Mucosa of rectum (tissue), 2 donors: ENCODE data around the gene KLF12.

Experiments used
- H3K27ac ChIP-seq, 2 donors: one replicate each; pipeline ENCODE4 v1.7.0; 2013; ENCODE audit warnings: inconsistent platforms in 2 of 2, low read depth in 2 of 2, low read length in 2 of 2
- H3K27me3 ChIP-seq, 2 donors: one replicate each; pipeline ENCODE4 v1.7.0; 2013; ENCODE audit warnings: low read length in 2 of 2; ENCODE audit not compliant: control insufficient read depth in 2 of 2, insufficient read depth in 2 of 2
- H3K36me3 ChIP-seq, 2 donors: one replicate each; pipeline ENCODE4 v1.7.0; 2013; ENCODE audit warnings: low read length in 2 of 2; ENCODE audit not compliant: control insufficient read depth in 2 of 2, insufficient read depth in 2 of 2
- H3K4me1 ChIP-seq, 2 donors: one replicate each; pipeline ENCODE4 v1.7.0; 2013; ENCODE audit warnings: low read length in 2 of 2, mild to moderate bottlenecking in 1 of 2; ENCODE audit not compliant: control insufficient read depth in 2 of 2, insufficient read depth in 2 of 2
- H3K4me3 ChIP-seq, 2 donors: one replicate each; pipeline ENCODE4 v1.7.0; 2013; ENCODE audit warnings: low read length in 2 of 2
- H3K9ac ChIP-seq, 2 donors: one replicate each; pipeline ENCODE4 v1.7.0; 2013; ENCODE audit warnings: low read length in 2 of 2, low read depth in 1 of 2, mild to moderate bottlenecking in 1 of 2
- H3K9me3 ChIP-seq, 2 donors: one replicate each; pipeline ENCODE4 v1.7.0; 2013; ENCODE audit warnings: low read length in 2 of 2; ENCODE audit not compliant: control insufficient read depth in 2 of 2
- donor health status: healthy.
- donor health status: Normal muscosa, but diverticular disease.

The KLF12 gene

DNA sequence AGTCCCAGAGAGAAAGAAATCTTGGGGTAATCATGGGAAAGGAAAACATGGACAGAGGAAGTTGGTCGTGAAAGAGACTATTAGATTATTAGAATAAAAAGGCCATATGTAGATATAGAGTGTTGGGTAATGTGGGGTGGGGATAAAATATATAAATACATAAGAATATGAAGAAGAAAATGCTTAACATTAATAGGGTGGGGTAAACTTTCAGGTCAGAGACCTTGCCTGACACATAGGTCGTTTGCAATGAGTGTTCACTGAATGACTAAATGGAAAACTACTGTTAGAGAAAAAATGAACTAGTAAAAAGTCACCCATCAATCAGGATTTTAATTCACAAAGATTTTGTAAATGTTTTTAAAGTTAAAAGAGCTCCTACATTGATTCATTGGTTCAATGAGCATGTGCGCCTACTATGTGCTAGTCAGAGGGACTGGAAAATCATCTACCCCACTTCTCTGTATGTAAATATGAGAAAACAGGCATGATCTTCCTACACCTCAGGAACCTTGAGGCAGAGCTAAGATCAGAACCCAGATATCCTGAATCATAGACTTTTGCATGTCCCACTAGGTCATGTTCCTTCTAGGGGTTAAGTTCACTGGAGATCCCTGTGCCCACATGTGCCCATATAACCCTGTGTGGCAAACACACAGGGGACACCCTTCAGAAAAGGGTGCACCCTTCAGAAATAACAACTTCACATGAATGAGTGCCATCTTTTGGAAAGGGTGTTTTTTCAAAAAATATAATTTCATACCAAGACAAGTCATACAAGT is 24.6 kb upstream of the KLF12 start:
- no peaks in the 10 kb centered on the region for H3K4me1 ChIP-seq
- H3K4me3 ChIP-seq = no peak overlapping the region
- no peaks in the 10 kb centered on the region for H3K9me3 ChIP-seq
- H3K36me3 ChIP-seq = no peaks in the 10 kb centered on the region
- H3K27me3 ChIP-seq = no peaks in the 10 kb centered on the region
- no peak overlapping the region for H3K9ac ChIP-seq
- no peak overlapping the region for H3K27ac ChIP-seq

DNA sequence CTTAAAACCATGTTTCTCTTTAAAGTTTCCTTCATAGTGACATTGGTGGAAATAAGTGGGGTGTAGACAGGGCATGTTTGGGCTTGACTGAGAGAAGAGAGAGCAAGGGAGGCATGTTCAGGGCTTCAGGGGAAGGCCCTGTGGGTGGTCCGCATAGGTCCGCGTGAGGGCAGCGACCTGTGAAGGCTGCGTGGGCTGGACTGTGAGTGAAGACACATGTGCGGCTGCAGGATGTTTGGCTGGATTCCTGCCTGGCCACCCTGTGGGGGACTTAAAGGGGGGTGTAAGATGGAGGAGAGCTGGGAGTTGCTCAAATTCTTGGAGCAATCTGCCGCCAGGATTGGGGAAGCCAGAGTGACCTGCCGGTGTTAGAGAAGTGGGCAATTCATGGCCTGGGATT is 23.8 kb upstream of the KLF12 start:
- Histone ChIP-seq H3K4me3 (no peak overlapping the region), H3K27me3 (no peaks in the 10 kb centered on the region), H3K9ac (no peak overlapping the region), H3K4me1 (no peaks in the 10 kb centered on the region), H3K27ac (no peak overlapping the region), H3K36me3 (no peaks in the 10 kb centered on the region), H3K9me3 (no peaks in the 10 kb centered on the region)

DNA sequence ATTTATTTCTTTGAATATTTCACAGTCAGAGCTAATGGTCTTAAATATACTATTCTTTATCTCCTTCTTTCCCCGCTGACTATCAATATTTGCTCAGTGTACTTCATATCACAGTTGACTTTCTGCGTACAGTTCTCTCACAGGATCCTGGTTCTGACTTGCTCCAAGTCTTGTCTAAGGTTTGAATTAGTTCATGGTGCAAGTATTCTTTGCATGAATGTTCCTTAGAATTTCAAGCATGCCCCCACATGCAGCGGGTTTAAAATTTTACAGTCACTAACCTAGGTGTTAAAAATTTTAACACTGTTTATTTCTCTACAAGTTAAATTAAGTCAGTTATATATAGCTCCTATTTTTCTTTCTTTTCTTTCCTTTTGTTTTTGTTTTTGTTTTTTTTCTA is 20.8 kb upstream of the KLF12 start:
- Histone ChIP-seq H3K36me3 (no peaks in the 10 kb centered on the region), H3K27ac (no peak overlapping the region), H3K27me3 (no peaks in the 10 kb centered on the region), H3K4me3 (no peak overlapping the region), H3K9ac (no peak overlapping the region), H3K9me3 (no peaks in the 10 kb centered on the region), H3K4me1 (no peaks in the 10 kb centered on the region)

DNA sequence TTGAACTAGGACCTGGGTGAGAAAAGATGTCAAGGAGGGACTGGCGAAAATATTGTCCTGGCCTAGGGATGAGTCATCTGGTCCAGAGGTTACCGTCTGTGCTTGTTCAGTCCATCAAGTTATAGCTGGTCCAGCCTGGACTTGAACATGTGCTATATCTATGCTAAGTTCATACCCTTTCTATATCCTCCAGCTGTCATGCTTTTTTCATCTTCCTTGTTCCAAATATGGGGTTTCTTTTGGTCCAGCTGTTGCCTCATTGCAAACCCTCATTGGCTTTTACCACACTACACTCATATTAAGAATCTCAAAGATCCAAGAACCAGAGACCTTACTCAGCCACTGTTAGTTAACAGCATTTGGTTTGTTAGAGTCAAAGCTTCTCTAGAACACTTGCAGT is 19.1 kb upstream of the KLF12 start:
- no peak overlapping the region for H3K4me3 ChIP-seq
- no peaks in the 10 kb centered on the region for H3K4me1 ChIP-seq
- H3K27ac ChIP-seq = no peak overlapping the region
- H3K36me3 ChIP-seq = no peaks in the 10 kb centered on the region
- no peaks in the 10 kb centered on the region for H3K9me3 ChIP-seq
- no peak overlapping the region for H3K9ac ChIP-seq
- no peaks in the 10 kb centered on the region for H3K27me3 ChIP-seq

DNA sequence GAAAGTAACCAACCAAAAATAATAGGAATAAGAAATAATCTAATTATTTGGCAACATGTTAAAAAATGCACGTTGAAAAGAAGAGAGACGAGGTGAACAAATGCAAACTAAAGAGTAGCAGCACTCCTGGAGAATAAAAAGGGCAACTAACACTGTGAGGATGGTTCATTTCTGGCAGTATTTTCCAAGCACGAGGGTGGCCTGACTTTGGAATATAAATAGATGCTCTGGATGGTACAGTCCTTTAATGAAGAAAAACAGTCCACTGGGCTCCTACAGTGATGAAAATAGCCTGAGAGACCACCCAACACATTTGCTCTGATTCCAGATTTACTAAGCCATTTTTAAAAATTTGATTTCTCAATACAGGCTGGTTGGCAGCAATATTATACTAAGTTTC is 17.7 kb upstream of the KLF12 start:
- H3K9ac ChIP-seq = no peak overlapping the region

DNA sequence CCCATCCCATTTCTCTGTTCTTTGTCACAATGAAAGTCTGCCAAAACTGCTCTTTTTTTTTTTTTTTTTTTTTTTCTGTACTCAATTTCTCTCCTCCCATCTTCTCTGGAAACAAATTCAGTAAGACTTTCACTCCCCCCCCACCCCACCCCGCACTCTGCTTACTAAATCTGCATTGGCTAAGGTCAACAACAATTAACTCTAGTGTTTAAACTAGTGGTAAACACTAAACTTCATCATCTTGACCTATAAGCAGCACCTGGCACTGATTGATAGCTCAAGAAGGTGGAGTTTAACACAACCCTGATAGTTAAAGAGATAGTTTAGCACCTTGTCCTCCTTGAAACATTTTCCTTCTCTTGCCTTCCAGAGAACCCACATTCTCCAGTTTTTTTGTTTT is 14.1 kb upstream of the KLF12 start:
- no peaks in the 10 kb centered on the region for H3K36me3 ChIP-seq
- H3K4me1 ChIP-seq = no peaks in the 10 kb centered on the region
- H3K27ac ChIP-seq = no peak overlapping the region
- no peak overlapping the region for H3K4me3 ChIP-seq
- H3K9me3 ChIP-seq = no peaks in the 10 kb centered on the region
- no peaks in the 10 kb centered on the region for H3K27me3 ChIP-seq
- no peak overlapping the region for H3K9ac ChIP-seq

More for the DNA sequence above, 17.7 kb upstream of the KLF12 start:
- no peaks in the 10 kb centered on the region for H3K4me1 ChIP-seq
- H3K27me3 ChIP-seq = no peaks in the 10 kb centered on the region
- H3K36me3 ChIP-seq = no peaks in the 10 kb centered on the region
- no peak overlapping the region for H3K27ac ChIP-seq
- no peaks in the 10 kb centered on the region for H3K9me3 ChIP-seq
- no peak overlapping the region for H3K4me3 ChIP-seq

DNA sequence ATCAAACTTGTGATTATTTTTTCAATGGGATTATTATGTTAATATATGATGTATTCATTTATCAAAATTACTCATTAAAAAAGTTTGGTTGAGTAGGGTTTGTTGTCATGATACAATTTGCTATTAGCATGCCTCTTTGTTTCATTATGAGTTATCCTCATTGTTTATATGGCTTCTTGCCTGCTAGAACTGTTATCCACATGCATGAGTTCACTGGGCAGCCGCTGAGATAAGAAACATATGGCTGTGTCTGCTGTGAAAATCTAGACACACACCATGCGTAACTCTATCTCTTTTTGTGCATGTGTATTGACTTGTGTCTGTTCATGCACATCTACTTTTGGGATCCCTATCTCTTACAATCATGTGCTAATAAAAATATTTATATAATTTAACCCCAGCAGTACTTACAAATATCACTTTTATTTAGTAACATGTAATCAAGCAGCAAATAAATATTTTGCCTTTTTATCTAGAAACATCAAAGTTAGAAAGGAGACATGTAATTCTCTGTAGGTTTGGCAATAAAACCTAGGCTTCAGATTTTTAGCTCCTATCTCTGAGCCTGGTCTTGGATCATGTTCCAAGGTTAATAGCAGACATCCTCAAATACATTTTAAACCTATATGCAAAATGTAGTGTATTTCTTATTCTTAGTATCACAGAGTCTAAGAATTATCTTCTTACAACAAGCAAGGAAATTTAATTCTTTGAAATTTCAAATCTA is 11.2 kb upstream of the KLF12 start:
- Histone ChIP-seq H3K27ac (no peak overlapping the region), H3K36me3 (no peaks in the 10 kb centered on the region), H3K4me1 (no peaks in the 10 kb centered on the region), H3K9me3 (no peaks in the 10 kb centered on the region), H3K27me3 (no peaks in the 10 kb centered on the region), H3K9ac (no peak overlapping the region), H3K4me3 (no peak overlapping the region)

DNA sequence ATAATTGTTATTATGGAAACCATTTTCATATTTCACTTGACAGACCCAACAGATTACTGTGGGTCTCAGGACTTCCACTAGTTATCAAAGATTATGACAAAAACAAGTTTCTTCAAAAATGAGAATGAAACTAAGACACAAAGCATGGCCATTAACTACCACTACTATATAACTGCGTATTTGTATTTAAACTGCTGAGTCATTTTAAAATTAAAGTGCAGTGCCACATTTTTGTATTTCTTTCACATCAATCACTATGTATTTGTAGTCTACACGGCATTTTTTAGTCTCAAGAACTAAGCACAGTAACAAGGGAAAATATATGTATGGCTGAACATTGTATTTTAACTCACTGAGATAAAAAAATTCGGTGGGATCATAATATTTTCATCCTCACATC is 10.1 kb upstream of the KLF12 start:
- Histone ChIP-seq H3K9me3 (no peaks in the 10 kb centered on the region), H3K9ac (no peak overlapping the region), H3K36me3 (no peaks in the 10 kb centered on the region), H3K27ac (no peak overlapping the region), H3K4me1 (no peaks in the 10 kb centered on the region), H3K27me3 (no peaks in the 10 kb centered on the region), H3K4me3 (no peak overlapping the region)

DNA sequence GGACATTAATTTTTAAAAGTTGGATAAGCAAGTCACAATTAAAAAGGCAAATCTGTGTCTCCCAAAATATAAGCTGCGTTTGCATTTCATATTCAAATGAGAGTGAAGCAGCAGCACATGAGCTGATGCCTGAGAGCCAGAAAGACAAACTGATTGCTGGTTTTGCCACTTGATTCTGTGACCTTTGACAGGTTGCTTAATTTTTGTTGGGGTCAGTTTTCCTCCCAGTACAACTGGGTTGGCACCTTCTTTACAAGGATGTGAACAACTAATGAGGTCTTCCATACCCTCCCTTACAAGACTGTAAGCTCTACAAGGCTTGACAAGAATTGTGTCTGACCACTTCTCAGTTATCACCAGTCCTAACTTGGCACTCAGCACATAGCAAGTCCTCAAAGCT is 8.1 kb upstream of the KLF12 start:
- Histone ChIP-seq H3K9me3 (no peaks in the 10 kb centered on the region), H3K4me3 (no peak overlapping the region), H3K27me3 (no peaks in the 10 kb centered on the region), H3K4me1 (no peaks in the 10 kb centered on the region), H3K9ac (no peak overlapping the region), H3K36me3 (no peaks in the 10 kb centered on the region), H3K27ac (no peak overlapping the region)

DNA sequence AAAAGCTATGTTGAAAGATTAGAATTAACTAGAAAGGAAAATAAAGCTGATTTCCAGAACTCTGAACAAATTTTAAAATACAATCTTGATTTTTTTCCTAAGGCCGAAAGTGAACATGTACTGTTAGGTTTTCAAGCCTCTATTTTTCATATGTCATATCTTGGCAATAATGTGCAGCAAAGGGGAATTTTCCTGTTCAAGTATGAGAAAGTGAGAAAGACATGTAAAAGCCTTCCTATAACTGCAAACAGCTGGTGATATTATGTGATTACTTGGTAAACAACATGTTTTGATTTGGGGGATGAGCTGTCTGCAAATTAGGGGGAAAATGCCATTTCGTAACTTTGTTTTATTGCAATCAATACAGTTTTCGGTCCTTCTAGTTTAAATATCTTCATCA is 4.0 kb upstream of the KLF12 start:
- no peak overlapping the region for H3K9ac ChIP-seq
- no peak overlapping the region for H3K27ac ChIP-seq
- peaks cover 0 to 6% of the 10 kb centered on the region in 2 donors for H3K4me1 ChIP-seq
- no peaks in the 10 kb centered on the region for H3K27me3 ChIP-seq
- H3K36me3 ChIP-seq = no peaks in the 10 kb centered on the region
- no peaks in the 10 kb centered on the region for H3K9me3 ChIP-seq
- no peak overlapping the region for H3K4me3 ChIP-seq
